GM06990 (cell line): Measurements from ENCODE around the gene NMRK1.

ENCODE experiments used
- DNase-seq: peaks from one replicate; pipeline ENCODE4 v3.0.0-alpha.2; 2011; ENCODE audit not compliant: insufficient read length; ENCODE audit errors: extremely low read depth
- H3K27me3 ChIP-seq: replicated peaks from 2 replicates; pipeline ENCODE4 v1.6.0; 2011; ENCODE audit warnings: low read length; ENCODE audit not compliant: control insufficient read depth, insufficient read depth
- H3K36me3 ChIP-seq: 2 replicates; pipeline ENCODE4 v1.5.1; 2011; ENCODE audit warnings: low read length; ENCODE audit not compliant: control insufficient read depth, insufficient read depth
- H3K4me3 ChIP-seq: replicated peaks from 2 replicates; pipeline ENCODE4 v1.5.1; 2011; ENCODE audit warnings: low read depth, mild to moderate bottlenecking, control low read depth, low read length
- CTCF ChIP-seq: IDR thresholded peaks from 2 replicates; pipeline ENCODE4 v1.5.1; 2011; ENCODE audit warnings: low read length, control low read depth, mild to moderate bottlenecking, inconsistent platforms; ENCODE audit not compliant: insufficient read depth, poor library complexity, severe bottlenecking

The NMRK1 gene

GRCh38 chr9:75108571-75108970, 20.6 kb upstream of the NMRK1 start:
- Histone ChIP-seq H3K36me3 (no peaks in the 10 kb centered on the region; the same call in 1 of the 2 replicates), H3K4me3 (no peak overlapping the region), H3K27me3 (no peaks in the 10 kb centered on the region)
- no peak for TF ChIP-seq CTCF
- DNase-seq = no peak

- Histone ChIP-seq H3K4me3 (no peak overlapping the region), H3K36me3 (no peaks in the 10 kb centered on the region; the same call in 1 of the 2 replicates), H3K27me3 (no peaks in the 10 kb centered on the region)
- no peak for TF ChIP-seq CTCF
- no peak for DNase-seq
These were observed 18.9 kb upstream of the NMRK1 start for GRCh38 chr9:75106857-75107256.

- H3K36me3 ChIP-seq = no peaks in the 10 kb centered on the region; the same call in none of the 2 replicates
- H3K27me3 ChIP-seq = no peaks in the 10 kb centered on the region
- TF ChIP-seq CTCF = no peak
- DNase-seq = no peak
- no peak overlapping the region for H3K4me3 ChIP-seq
These were observed 17.9 kb upstream of the NMRK1 start for GRCh38 chr9:75105841-75106240.

- Histone ChIP-seq H3K4me3 (no peak overlapping the region), H3K27me3 (no peaks in the 10 kb centered on the region), H3K36me3 (no peaks in the 10 kb centered on the region; the same call in none of the 2 replicates)
- TF ChIP-seq CTCF = no peak
- DNase-seq = no peak
These were observed 17.1 kb upstream of the NMRK1 start for GRCh38 chr9:75105019-75105540.

- Histone ChIP-seq H3K36me3 (no peaks in the 10 kb centered on the region; the same call in none of the 2 replicates), H3K27me3 (no peaks in the 10 kb centered on the region), H3K4me3 (no peak overlapping the region)
- no peak for DNase-seq
- TF ChIP-seq CTCF = no peak
These were observed 16.7 kb upstream of the NMRK1 start for GRCh38 chr9:75104607-75105006.
